GM19193 (cell line): Measurements from ENCODE around the gene SELENOO.

Experiments
- POLR2A ChIP-seq: IDR thresholded peaks from 4 replicates; pipeline ENCODE4 v1.6.1; 2011; ENCODE audit not compliant: insufficient read depth, insufficient read length; ENCODE audit errors: extremely low read depth

SELENOO gene

GRCh38 chr22:50170453-50171318 is 30.1 kb upstream of the SELENOO start, which contains the start of gene PANX2:
Gene PANX2, plus strand, starts transcription at chr22:50170731. Its CDS starts 0 bp downstream, at chr22:50170731.
- TF ChIP-seq POLR2A = no peak

- no peak for TF ChIP-seq POLR2A
Observed at GRCh38 chr22:50171319-50171964, 29.4 kb upstream of the SELENOO start.

- TF ChIP-seq POLR2A = no peak
Observed at GRCh38 chr22:50171965-50172421, 28.8 kb upstream of the SELENOO start.

GRCh38 chr22:50173311-50173982 is 27.4 kb upstream of the SELENOO start:
- TF ChIP-seq POLR2A = no peak

GRCh38 chr22:50173983-50174355 is 26.8 kb upstream of the SELENOO start:
- no peak for TF ChIP-seq POLR2A

- TF ChIP-seq POLR2A = no peak
Observed at GRCh38 chr22:50174382-50175190, 26.2 kb upstream of the SELENOO start.

GRCh38 chr22:50175191-50175461 is 25.7 kb upstream of the SELENOO start:
- no peak for TF ChIP-seq POLR2A

GRCh38 chr22:50175921-50176849 is 24.6 kb upstream of the SELENOO start:
- TF ChIP-seq POLR2A = no peak

- TF ChIP-seq POLR2A = no peak
Observed at GRCh38 chr22:50176850-50177536, 23.8 kb upstream of the SELENOO start.

- no peak for TF ChIP-seq POLR2A
Observed at GRCh38 chr22:50177537-50178470, 23.0 kb upstream of the SELENOO start.

GRCh38 chr22:50178471-50178864 is 22.3 kb upstream of the SELENOO start:
- no peak for TF ChIP-seq POLR2A
